Liver (tissue), 9 donors: ENCODE measurements around the gene CC2D2A. TPM values are rescaled to one million over a fixed set of nuclear protein-coding genes. Genes with fewer than 3 reads are reported as not detected.

Experiments
- DNase-seq: peaks from one replicate; pipeline ENCODE4 v3.0.0-alpha.2; 2017; ENCODE audit warnings: low spot score
- H3K27ac ChIP-seq, 2 donors: one replicate each; pipeline ENCODE4 v1.7.0; 2013; ENCODE audit warnings: inconsistent platforms in 2 of 2, low read length in 2 of 2, control low read depth in 1 of 2, low read depth in 1 of 2, mild to moderate bottlenecking in 1 of 2
- H3K27me3 ChIP-seq, 4 donors: one replicate each; pipeline versions ENCODE4 v1.6.1 to v1.7.0; 2013; ENCODE audit warnings: low read length in 3 of 4, inconsistent platforms in 1 of 4, mild to moderate bottlenecking in 1 of 4, moderate library complexity in 1 of 4; ENCODE audit not compliant: control insufficient read depth in 4 of 4, insufficient read depth in 4 of 4
- H3K36me3 ChIP-seq, 4 donors: one replicate each; pipeline versions ENCODE4 v1.6.1 to v1.7.0; 2013; ENCODE audit warnings: low read length in 3 of 4, mild to moderate bottlenecking in 3 of 4, low read depth in 1 of 4, moderate library complexity in 1 of 4; ENCODE audit not compliant: control insufficient read depth in 4 of 4, insufficient read depth in 3 of 4
- H3K4me1 ChIP-seq, 4 donors: one replicate each; pipeline versions ENCODE4 v1.6.1 to v1.7.0; 2013; ENCODE audit warnings: low read length in 3 of 4, mild to moderate bottlenecking in 3 of 4, moderate library complexity in 1 of 4; ENCODE audit not compliant: control insufficient read depth in 4 of 4, insufficient read depth in 4 of 4
- H3K4me3 ChIP-seq, 3 donors: one replicate each; pipeline versions ENCODE4 v1.6.1 to v1.7.0; 2013; ENCODE audit warnings: low read length in 3 of 3, control low read depth in 1 of 3, low read depth in 1 of 3, mild to moderate bottlenecking in 1 of 3
- H3K9ac ChIP-seq, 2 donors: one replicate each; pipeline ENCODE4 v1.7.0; 2013; ENCODE audit warnings: low read length in 2 of 2, mild to moderate bottlenecking in 2 of 2, moderate library complexity in 2 of 2, control low read depth in 1 of 2, low read depth in 1 of 2
- H3K9me3 ChIP-seq, 4 donors: one replicate each; pipeline versions ENCODE4 v1.6.1 to v1.7.0; 2013; ENCODE audit warnings: low read length in 3 of 4; ENCODE audit not compliant: control insufficient read depth in 4 of 4
- EGR1 ChIP-seq, 2 donors: IDR thresholded peaks; 2 replicates each; pipeline ENCODE4 v1.6.1; 2016 to 2018; ENCODE audit warnings: antibody characterized with exemption in 2 of 2, low read depth in 2 of 2
- FOXA1 ChIP-seq: IDR thresholded peaks from 2 replicates; pipeline ENCODE4 v1.6.1; 2016; ENCODE audit warnings: antibody characterized with exemption
- FOXA2 ChIP-seq: IDR thresholded peaks from 2 replicates; pipeline ENCODE4 v1.6.1; 2016; ENCODE audit warnings: antibody characterized with exemption
- GABPA ChIP-seq, 2 donors: IDR thresholded peaks in 1 of 2; conservative IDR thresholded peaks in 1 of 2; 2 replicates each; pipeline ENCODE4 v1.6.1; 2016; ENCODE audit warnings: antibody characterized with exemption in 2 of 2, mild to moderate bottlenecking in 1 of 2, moderate library complexity in 1 of 2
- HNF4A ChIP-seq, 2 donors: conservative IDR thresholded peaks; 2 replicates each; pipeline ENCODE4 v1.6.1; 2016; ENCODE audit warnings: antibody characterized with exemption in 2 of 2, mild to moderate bottlenecking in 2 of 2
- HNF4G ChIP-seq: IDR thresholded peaks from 2 replicates; pipeline ENCODE4 v1.6.1; 2016; ENCODE audit warnings: antibody characterized with exemption
- JUND ChIP-seq, 2 donors: IDR thresholded peaks; 2 replicates each; pipeline ENCODE4 v1.6.1; 2016; ENCODE audit warnings: antibody characterized with exemption in 2 of 2
- NR2F2 ChIP-seq: IDR thresholded peaks from 2 replicates; pipeline ENCODE4 v1.6.1; 2016; ENCODE audit warnings: antibody characterized with exemption
- RAD21 ChIP-seq, 2 donors: IDR thresholded peaks; 2 replicates each; pipeline ENCODE4 v1.6.1; 2016; ENCODE audit warnings: antibody characterized with exemption in 2 of 2, mild to moderate bottlenecking in 2 of 2
- RXRA ChIP-seq, 2 donors: IDR thresholded peaks; 2 replicates each; pipeline ENCODE4 v1.6.1; 2017 to 2018; ENCODE audit warnings: antibody characterized with exemption in 2 of 2, mild to moderate bottlenecking in 1 of 2
- SP1 ChIP-seq: IDR thresholded peaks from 2 replicates; pipeline ENCODE4 v1.6.1; 2018; ENCODE audit warnings: antibody characterized with exemption, mild to moderate bottlenecking
- TAF1 ChIP-seq: conservative IDR thresholded peaks from 2 replicates; pipeline ENCODE4 v1.6.1; 2016; ENCODE audit warnings: antibody characterized with exemption, mild to moderate bottlenecking
- YY1 ChIP-seq: IDR thresholded peaks from 2 replicates; pipeline ENCODE4 v1.6.1; 2016; ENCODE audit warnings: antibody characterized with exemption, mild to moderate bottlenecking
- WGBS: extraction: QIAGEN DNeasy Blood & Tissue Kit; methylation state at CpG from one replicate; pipeline ENCODE4 v1.1.7; 2013; 5-methylcytosine and 5-hydroxymethylcytosine counted together
- polyA plus RNA-seq, 2 donors: library from polyadenylated mRNA; stranded (reverse) in 1 of 2; unstranded in 1 of 2; fragments of 200-250 nt in 1 of 2; fragments of >200 nt in 1 of 2; fragmentation: Nextera tagmentation in 1 of 2; extraction: Ambion mirVana in 1 of 2; gene quantifications; one replicate each; pipeline versions ENCODE4 v1.2.1 to v1.2.3, GENCODE V29; 2013 to 2015
- total RNA-seq, 2 donors: library from RNA; depleted of rRNA; stranded (reverse); fragments of >200 nt; gene quantifications; one replicate each; pipeline ENCODE4 v1.2.3, GENCODE V29; 2014
- TF ChIP-seq, protein P1 (sequence below): fragments of 150-350 bp; IDR thresholded peaks from 2 replicates; pipeline ENCODE4 v1.5.1; 2017; ENCODE audit warnings: improper control_type of control experiment, low read depth, low read length; ENCODE audit not compliant: missing input control
- TF ChIP-seq, protein P2 (sequence below): IDR thresholded peaks from 2 replicates; pipeline ENCODE4 v1.6.1; 2016; ENCODE audit warnings: antibody characterized with exemption
- TF ChIP-seq, protein P3 (sequence below): IDR thresholded peaks from 2 replicates; pipeline ENCODE4 v1.6.1; 2016; ENCODE audit warnings: antibody characterized with exemption
- TF ChIP-seq, protein P4 (sequence below): IDR thresholded peaks from 2 replicates; pipeline ENCODE4 v1.6.1; 2016; ENCODE audit warnings: antibody characterized with exemption
- TF ChIP-seq, protein P5 (sequence below): IDR thresholded peaks from 2 replicates; pipeline ENCODE4 v1.6.1; 2016; ENCODE audit warnings: antibody characterized with exemption, mild to moderate bottlenecking
- donor health status: healthy.
- donor health status: healthy.
- donor health status: healthy.
- donor health status: healthy.
- donor health status: healthy.

Gene CC2D2A
- total and polyA plus RNA-seq, 4 donors = 2.3 to 3.8 (median 2.9) TPM

DNA sequence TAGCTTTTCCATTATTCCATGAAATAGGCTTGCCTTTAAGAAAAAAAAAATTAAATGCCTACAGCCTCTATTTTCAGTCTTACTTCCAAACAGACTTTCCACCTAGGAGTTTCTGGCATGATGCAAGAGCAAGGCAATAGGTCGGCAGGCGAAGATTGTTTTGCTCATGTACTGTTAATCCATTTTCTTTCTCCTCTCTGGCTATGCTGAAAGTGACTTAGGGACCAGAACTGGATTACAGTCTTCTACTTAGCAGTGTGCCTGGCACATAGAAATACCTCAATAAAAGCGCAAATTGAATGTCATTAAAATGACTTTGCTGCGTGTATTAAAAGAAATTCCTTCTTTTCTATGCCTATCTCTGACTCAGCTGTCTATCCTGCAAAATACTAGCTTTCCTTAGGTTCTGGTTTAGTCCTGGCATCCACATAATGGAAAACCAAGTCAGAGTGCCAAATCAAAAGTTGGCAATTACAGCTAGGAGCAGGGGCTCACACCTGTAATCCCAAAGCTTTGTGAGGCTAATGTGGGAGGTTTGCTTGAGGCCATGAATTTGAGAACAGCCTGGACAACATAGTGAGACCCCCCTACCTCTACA is 51.9 kb downstream of the CC2D2A start (continued):
- TF ChIP-seq, protein P1, sequence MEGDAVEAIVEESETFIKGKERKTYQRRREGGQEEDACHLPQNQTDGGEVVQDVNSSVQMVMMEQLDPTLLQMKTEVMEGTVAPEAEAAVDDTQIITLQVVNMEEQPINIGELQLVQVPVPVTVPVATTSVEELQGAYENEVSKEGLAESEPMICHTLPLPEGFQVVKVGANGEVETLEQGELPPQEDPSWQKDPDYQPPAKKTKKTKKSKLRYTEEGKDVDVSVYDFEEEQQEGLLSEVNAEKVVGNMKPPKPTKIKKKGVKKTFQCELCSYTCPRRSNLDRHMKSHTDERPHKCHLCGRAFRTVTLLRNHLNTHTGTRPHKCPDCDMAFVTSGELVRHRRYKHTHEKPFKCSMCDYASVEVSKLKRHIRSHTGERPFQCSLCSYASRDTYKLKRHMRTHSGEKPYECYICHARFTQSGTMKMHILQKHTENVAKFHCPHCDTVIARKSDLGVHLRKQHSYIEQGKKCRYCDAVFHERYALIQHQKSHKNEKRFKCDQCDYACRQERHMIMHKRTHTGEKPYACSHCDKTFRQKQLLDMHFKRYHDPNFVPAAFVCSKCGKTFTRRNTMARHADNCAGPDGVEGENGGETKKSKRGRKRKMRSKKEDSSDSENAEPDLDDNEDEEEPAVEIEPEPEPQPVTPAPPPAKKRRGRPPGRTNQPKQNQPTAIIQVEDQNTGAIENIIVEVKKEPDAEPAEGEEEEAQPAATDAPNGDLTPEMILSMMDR = no peak
- no peak for TF ChIP-seq HNF4A (conservative IDR thresholded peaks at IDR 0.05)
- no peak for TF ChIP-seq TAF1
- no peak for TF ChIP-seq RXRA (IDR thresholded peaks at IDR 0.05)
- TF ChIP-seq, protein P2, sequence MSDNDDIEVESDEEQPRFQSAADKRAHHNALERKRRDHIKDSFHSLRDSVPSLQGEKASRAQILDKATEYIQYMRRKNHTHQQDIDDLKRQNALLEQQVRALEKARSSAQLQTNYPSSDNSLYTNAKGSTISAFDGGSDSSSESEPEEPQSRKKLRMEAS = no peak

DNA sequence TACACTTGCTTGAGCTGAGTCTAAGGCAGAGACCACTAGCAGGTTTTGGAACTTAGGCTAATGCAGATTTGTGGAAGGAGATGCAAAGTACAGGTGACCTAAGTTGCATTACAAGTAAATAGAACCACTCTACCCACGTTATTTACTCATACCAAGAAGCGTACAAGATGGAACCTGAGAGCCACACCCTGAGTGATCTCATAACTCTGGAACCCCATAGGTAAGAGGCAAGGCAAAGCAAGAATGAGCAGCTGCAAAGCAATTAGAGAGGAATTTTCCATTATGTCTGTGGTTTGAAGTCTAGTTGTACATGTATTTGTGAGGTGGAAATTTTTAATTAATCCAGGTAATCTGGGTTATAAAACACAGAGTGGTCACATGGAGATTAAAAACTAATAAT is 55.4 kb downstream of the CC2D2A start:
- Histone ChIP-seq H3K27ac (no peak overlapping the region), H3K9me3 (no peaks in the 10 kb centered on the region), H3K36me3 (peaks cover 0 to 2% (median 0%) of the 10 kb centered on the region in 4 donors), H3K4me1 (no peaks in the 10 kb centered on the region), H3K4me3 (no peak overlapping the region), H3K9ac (no peak overlapping the region), H3K27me3 (no peaks in the 10 kb centered on the region)
- TF ChIP-seq TAF1 (no peak), FOXA1 (no peak)
- 94% methylated on average over 2 of the region's 2 CpGs for WGBS
- no peak for DNase-seq

DNA sequence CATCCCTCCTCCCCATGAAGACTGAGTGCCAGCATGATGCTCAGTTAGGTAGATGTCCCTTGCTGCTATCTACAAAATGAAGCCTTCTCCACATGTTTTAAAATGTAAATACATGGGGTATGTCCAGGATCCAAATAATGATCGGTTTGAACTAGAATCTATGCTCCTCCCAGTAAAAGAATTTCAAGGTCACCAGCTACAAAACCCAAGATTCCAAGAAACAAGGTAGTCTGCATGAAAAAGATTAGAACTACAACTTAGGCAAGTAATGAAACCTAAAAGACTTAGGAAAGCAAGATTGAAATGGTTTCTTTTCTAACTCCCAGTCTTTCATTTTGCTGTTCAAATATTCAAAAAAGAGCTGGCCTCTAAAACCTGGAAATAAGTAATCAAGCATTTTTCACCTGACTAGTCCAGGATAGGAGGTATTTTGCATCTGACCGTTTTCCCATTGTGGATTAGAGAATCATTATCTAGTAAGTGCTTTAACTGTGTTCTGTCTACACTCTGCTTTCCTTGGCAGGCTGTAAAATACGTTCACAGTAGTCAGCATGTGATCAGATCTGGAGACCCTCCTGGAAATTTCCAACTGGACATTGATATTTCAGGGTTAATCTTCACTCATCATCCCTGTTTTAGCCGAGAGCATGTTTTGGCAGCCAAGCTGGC is 57.4 kb downstream of the CC2D2A start:
- Histone ChIP-seq H3K9ac (no peak overlapping the region), H3K4me1 (no peaks in the 10 kb centered on the region), H3K9me3 (no peaks in the 10 kb centered on the region), H3K4me3 (no peak overlapping the region), H3K27me3 (no peaks in the 10 kb centered on the region), H3K36me3 (peaks cover 0 to 2% (median 0%) of the 10 kb centered on the region in 4 donors), H3K27ac (no peak overlapping the region)
- no peak for DNase-seq
- TF ChIP-seq FOXA2 (no peak), NR2F2 (no peak), GABPA (IDR thresholded peaks at IDR 0.05 in 1 of 2, conservative IDR thresholded peaks at IDR 0.05 in 1 of 2) (no peak), RAD21 (IDR thresholded peaks at IDR 0.05) (no peak), EGR1 (IDR thresholded peaks at IDR 0.05; ENCODE audit: low read depth in 2 of 2) (no peak), HNF4A (conservative IDR thresholded peaks at IDR 0.05) (no peak), SP1 (no peak), RXRA (IDR thresholded peaks at IDR 0.05) (no peak), HNF4G (no peak), JUND (IDR thresholded peaks at IDR 0.05) (no peak), YY1 (no peak), FOXA1 (no peak), TAF1 (no peak)
- TF ChIP-seq, protein P3, sequence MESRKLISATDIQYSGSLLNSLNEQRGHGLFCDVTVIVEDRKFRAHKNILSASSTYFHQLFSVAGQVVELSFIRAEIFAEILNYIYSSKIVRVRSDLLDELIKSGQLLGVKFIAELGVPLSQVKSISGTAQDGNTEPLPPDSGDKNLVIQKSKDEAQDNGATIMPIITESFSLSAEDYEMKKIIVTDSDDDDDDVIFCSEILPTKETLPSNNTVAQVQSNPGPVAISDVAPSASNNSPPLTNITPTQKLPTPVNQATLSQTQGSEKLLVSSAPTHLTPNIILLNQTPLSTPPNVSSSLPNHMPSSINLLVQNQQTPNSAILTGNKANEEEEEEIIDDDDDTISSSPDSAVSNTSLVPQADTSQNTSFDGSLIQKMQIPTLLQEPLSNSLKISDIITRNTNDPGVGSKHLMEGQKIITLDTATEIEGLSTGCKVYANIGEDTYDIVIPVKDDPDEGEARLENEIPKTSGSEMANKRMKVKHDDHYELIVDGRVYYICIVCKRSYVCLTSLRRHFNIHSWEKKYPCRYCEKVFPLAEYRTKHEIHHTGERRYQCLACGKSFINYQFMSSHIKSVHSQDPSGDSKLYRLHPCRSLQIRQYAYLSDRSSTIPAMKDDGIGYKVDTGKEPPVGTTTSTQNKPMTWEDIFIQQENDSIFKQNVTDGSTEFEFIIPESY = no peak
- TF ChIP-seq, protein P1 = no peak
- TF ChIP-seq, protein P4, sequence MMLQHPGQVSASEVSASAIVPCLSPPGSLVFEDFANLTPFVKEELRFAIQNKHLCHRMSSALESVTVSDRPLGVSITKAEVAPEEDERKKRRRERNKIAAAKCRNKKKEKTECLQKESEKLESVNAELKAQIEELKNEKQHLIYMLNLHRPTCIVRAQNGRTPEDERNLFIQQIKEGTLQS = no peak
- TF ChIP-seq, protein P2 = no peak
- TF ChIP-seq, protein P5, sequence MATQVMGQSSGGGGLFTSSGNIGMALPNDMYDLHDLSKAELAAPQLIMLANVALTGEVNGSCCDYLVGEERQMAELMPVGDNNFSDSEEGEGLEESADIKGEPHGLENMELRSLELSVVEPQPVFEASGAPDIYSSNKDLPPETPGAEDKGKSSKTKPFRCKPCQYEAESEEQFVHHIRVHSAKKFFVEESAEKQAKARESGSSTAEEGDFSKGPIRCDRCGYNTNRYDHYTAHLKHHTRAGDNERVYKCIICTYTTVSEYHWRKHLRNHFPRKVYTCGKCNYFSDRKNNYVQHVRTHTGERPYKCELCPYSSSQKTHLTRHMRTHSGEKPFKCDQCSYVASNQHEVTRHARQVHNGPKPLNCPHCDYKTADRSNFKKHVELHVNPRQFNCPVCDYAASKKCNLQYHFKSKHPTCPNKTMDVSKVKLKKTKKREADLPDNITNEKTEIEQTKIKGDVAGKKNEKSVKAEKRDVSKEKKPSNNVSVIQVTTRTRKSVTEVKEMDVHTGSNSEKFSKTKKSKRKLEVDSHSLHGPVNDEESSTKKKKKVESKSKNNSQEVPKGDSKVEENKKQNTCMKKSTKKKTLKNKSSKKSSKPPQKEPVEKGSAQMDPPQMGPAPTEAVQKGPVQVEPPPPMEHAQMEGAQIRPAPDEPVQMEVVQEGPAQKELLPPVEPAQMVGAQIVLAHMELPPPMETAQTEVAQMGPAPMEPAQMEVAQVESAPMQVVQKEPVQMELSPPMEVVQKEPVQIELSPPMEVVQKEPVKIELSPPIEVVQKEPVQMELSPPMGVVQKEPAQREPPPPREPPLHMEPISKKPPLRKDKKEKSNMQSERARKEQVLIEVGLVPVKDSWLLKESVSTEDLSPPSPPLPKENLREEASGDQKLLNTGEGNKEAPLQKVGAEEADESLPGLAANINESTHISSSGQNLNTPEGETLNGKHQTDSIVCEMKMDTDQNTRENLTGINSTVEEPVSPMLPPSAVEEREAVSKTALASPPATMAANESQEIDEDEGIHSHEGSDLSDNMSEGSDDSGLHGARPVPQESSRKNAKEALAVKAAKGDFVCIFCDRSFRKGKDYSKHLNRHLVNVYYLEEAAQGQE = no peak
- WGBS = 72% methylated on average over 4 of the region's 4 CpGs
